ENCODE data around the gene GGCT. TPM values are rescaled to one million over a fixed set of nuclear protein-coding genes. Genes with fewer than 3 reads are reported as not detected.

GGCT gene
- total and polyA plus RNA-seq, 12 donors: 18.6 to 67.8 (median 41.3) TPM

DNA sequence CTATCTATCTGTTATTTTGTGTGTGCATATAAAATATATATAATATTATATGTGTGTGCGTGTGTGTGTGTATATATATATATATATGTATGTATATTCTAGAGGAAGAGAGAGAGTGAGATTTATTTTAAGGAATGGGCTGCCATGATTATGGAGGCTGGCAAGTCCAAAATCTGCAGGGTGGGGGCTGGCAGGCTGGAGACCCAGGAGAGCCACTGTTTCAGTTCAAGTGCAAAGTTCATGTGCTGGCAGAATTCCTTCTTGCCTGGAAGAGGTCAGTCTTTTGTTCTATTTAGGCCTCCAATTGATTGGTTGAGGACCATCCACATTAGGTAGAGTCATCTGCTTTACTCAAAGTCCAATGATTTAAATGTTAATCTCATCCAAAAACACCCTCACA lies 47.7 kb upstream of the GGCT start:
- no peaks in the 10 kb centered on the region for H3K36me3 ChIP-seq (replicated peaks in 1 of 2)
- no peak overlapping the region for H3K4me3 ChIP-seq
- 35 to 93% (median 53%) methylated on average over 1 of the region's 1 CpG for WGBS, 4 donors
- H3K27ac ChIP-seq: no peak overlapping the region
- H3K9me3 ChIP-seq (replicated peaks in 1 of 3): no peaks in the 10 kb centered on the region
- TF ChIP-seq POLR2A (IDR thresholded peaks at IDR 0.05): no peak
- TF ChIP-seq, protein P1, sequence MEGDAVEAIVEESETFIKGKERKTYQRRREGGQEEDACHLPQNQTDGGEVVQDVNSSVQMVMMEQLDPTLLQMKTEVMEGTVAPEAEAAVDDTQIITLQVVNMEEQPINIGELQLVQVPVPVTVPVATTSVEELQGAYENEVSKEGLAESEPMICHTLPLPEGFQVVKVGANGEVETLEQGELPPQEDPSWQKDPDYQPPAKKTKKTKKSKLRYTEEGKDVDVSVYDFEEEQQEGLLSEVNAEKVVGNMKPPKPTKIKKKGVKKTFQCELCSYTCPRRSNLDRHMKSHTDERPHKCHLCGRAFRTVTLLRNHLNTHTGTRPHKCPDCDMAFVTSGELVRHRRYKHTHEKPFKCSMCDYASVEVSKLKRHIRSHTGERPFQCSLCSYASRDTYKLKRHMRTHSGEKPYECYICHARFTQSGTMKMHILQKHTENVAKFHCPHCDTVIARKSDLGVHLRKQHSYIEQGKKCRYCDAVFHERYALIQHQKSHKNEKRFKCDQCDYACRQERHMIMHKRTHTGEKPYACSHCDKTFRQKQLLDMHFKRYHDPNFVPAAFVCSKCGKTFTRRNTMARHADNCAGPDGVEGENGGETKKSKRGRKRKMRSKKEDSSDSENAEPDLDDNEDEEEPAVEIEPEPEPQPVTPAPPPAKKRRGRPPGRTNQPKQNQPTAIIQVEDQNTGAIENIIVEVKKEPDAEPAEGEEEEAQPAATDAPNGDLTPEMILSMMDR (IDR thresholded peaks at IDR 0.05): no peak
- H3K27me3 ChIP-seq: no peaks in the 10 kb centered on the region
- no peak for DNase-seq
- H3K4me1 ChIP-seq (replicated peaks in 1 of 2): peaks cover 11 to 19% of the 10 kb centered on the region in 2 donors
- intact Hi-C loops (cut with DNase I): no loop called here

DNA sequence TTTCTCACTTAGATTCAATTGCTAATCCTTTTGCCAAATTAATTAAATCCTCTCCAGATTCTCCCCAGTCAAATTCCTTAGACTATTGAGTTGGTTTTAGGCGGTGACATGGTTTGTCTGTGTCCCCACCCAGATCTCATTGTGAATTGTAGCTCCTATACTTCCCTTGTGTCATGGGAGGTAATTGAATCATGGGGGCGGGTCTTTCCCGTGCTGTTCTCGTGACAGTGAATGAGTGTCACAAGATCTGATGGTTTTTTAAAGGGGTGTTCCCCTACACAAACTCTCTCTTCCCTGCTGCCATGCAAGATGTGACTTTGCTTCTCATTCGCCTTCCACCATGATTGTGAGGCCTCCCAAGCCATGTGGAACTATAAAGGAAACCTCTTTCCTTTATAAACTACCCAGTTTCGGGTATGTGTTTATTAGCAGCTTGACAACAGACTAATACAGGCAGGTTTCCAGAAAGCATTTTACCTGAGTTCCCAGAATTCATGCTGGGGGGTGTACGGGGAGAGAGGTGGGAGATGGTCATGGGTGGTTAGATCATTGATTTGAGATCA lies 45.4 kb upstream of the GGCT start:
- TF ChIP-seq, protein P1 (IDR thresholded peaks at IDR 0.05): no peak
- no peak for TF ChIP-seq POLR2A (IDR thresholded peaks at IDR 0.05)
- H3K9me3 ChIP-seq (replicated peaks in 1 of 3): no peaks in the 10 kb centered on the region
- 77 to 86% (median 83%) methylated on average over 7 of the region's 7 CpGs for WGBS, 4 donors
- no peak overlapping the region for H3K4me3 ChIP-seq
- H3K27me3 ChIP-seq: no peaks in the 10 kb centered on the region
- H3K36me3 ChIP-seq (replicated peaks in 1 of 2): no peaks in the 10 kb centered on the region
- peaks cover 11 to 19% of the 10 kb centered on the region in 2 donors for H3K4me1 ChIP-seq (replicated peaks in 1 of 2)
- peak overlapping the region in 1 of 5 donors; percentile 51 for H3K27ac ChIP-seq
- intact Hi-C loops (cut with DNase I): no loop called here
- peak in 1 of 7 donors; percentile 24 for DNase-seq

DNA sequence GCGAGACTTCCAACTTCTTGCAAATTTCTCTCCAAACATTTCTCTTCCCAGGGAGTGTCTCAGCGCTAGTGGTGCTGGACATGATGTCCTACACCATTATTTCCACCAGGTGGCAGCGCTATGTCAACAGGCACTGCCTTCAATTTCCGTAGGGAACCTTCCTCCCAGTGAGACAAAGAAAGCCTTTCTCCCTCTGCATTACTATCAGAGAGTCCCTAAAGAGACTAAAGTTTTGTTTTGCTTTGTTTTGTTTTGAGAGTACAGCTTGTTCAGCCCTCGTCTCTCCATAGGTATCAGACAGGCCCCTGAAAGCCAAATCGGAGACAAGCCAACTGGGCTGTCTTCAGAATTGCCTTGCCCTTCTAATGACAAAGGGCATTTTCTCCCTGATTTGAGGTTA lies 44.2 kb upstream of the GGCT start:
- intact Hi-C loops (cut with DNase I): no loop called here
- no peak for TF ChIP-seq POLR2A (IDR thresholded peaks at IDR 0.05)
- TF ChIP-seq, protein P1 (IDR thresholded peaks at IDR 0.05): peak; percentile 73 to 90 (median 86)
- H3K27ac ChIP-seq: peak overlapping the region in 1 of 5 donors; percentile 18

DNA sequence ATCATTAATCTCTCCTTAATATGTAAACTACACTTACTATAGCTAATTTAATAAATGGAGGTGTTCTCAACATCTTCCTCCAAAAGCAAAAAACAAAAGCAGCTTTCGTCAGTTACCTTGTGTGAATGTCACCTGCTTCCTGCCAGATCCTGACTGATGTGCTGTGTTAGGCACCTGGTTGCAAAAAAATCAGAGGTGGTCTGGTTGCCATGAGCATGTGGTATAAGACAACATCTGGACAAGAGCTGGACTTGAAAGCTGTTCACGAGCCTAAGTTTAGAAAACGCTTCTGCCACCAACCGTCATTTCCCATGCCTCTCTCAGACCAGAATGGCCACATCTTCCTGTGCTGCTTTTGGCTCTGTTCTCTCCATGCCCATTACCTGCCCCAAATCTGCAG lies 42.0 kb upstream of the GGCT start:
- Histone ChIP-seq H3K4me1 (replicated peaks in 1 of 2) (peaks cover 11 to 25% of the 10 kb centered on the region in 2 donors), H3K36me3 (replicated peaks in 1 of 2) (no peaks in the 10 kb centered on the region), H3K9me3 (replicated peaks in 1 of 3) (no peaks in the 10 kb centered on the region), H3K27ac (no peak overlapping the region), H3K27me3 (no peaks in the 10 kb centered on the region), H3K4me3 (no peak overlapping the region)
- no peak for TF ChIP-seq POLR2A (IDR thresholded peaks at IDR 0.05)
- TF ChIP-seq, protein P1 (IDR thresholded peaks at IDR 0.05): no peak
- DNase-seq: no peak
- intact Hi-C loops (cut with DNase I): no loop called here
- WGBS, 4 donors: 94 to 95% (median 95%) methylated on average over 4 of the region's 4 CpGs

More for the DNA sequence above, 44.2 kb upstream of the GGCT start:
- no peaks in the 10 kb centered on the region for H3K9me3 ChIP-seq (replicated peaks in 1 of 3)
- WGBS, 4 donors: 10 to 28% (median 24%) methylated on average over 6 of the region's 6 CpGs
- H3K27me3 ChIP-seq: no peaks in the 10 kb centered on the region
- peak; percentile 70 to 93 (median 79) for DNase-seq
- H3K36me3 ChIP-seq (replicated peaks in 1 of 2): no peaks in the 10 kb centered on the region
- H3K4me3 ChIP-seq: no peak overlapping the region
- H3K4me1 ChIP-seq (replicated peaks in 1 of 2): peaks cover 11 to 29% of the 10 kb centered on the region in 2 donors

Measured in adrenal gland (tissue), 12 donors.